Measurements from ENCODE around the gene DBX2. TPM values are rescaled to one million over a fixed set of nuclear protein-coding genes. Genes with fewer than 3 reads are reported as not detected.
"Not testable (repeated sequence)": the region's sequence is repeated elsewhere in the genome, so short reads cannot be mapped to it uniquely, and the experiment has no call there.

DBX2 gene
- total RNA-seq = under 0.01 TPM

- peak within 1 kb of the TSS; percentile 18 for H3K27ac ChIP-seq (ENCODE audit: low read depth, low read length)
- H3K9me3 ChIP-seq (ENCODE audit: control insufficient read depth in 3 of 3, low read length in 3 of 3) = no peaks in the 10 kb centered on the region
- peaks cover 10 to 17% (median 16%) of the 10 kb centered on the region in 3 donors for H3K27me3 ChIP-seq (ENCODE audit: control insufficient read depth in 3 of 3, insufficient read depth in 3 of 3, low read length in 3 of 3)
- peak within 1 kb of the TSS in 1 of 3 donors; percentile 46 for H3K9ac ChIP-seq (ENCODE audit: low read depth in 1 of 3, low read length in 3 of 3)
- H3K4me1 ChIP-seq (ENCODE audit: control insufficient read depth in 3 of 3, insufficient read depth in 3 of 3, low read length in 3 of 3) = peaks cover 0 to 3% (median 0%) of the 10 kb centered on the region in 3 donors
- peak within 1 kb of the TSS; percentile 57 to 64 (median 63) for H3K4me3 ChIP-seq (ENCODE audit: low read length in 3 of 3)
- no peaks in the 10 kb centered on the region for H3K36me3 ChIP-seq (ENCODE audit: control insufficient read depth in 3 of 3, insufficient read depth in 3 of 3, low read length in 3 of 3)
These were observed at the start of gene DBX2 for GRCh38 chr12:45050751-45051571. DBX2 (minus strand) TSS chr12:45051099; CDS start chr12:45050927, 172 bp downstream.

GRCh38 chr12:45098766-45099165 is 47.9 kb upstream of the DBX2 start:
- Histone ChIP-seq H3K4me1 (ENCODE audit: control insufficient read depth in 3 of 3, insufficient read depth in 3 of 3, low read length in 3 of 3) (no peaks in the 10 kb centered on the region), H3K4me3 (ENCODE audit: low read length in 3 of 3) (no peak overlapping the region), H3K9ac (ENCODE audit: low read depth in 1 of 3, low read length in 3 of 3) (no peak overlapping the region), H3K9me3 (ENCODE audit: control insufficient read depth in 3 of 3, low read length in 3 of 3) (no peaks in the 10 kb centered on the region), H3K27ac (ENCODE audit: low read depth, low read length) (no peak overlapping the region), H3K27me3 (ENCODE audit: control insufficient read depth in 3 of 3, insufficient read depth in 3 of 3, low read length in 3 of 3) (no peaks in the 10 kb centered on the region), H3K36me3 (ENCODE audit: control insufficient read depth in 3 of 3, insufficient read depth in 3 of 3, low read length in 3 of 3) (no peaks in the 10 kb centered on the region)

GRCh38 chr12:45095417-45095816 is 44.5 kb upstream of the DBX2 start:
- H3K9me3 ChIP-seq (ENCODE audit: control insufficient read depth in 3 of 3, low read length in 3 of 3); H3K36me3 ChIP-seq (ENCODE audit: control insufficient read depth in 3 of 3, insufficient read depth in 3 of 3, low read length in 3 of 3): not testable (repeated sequence)

GRCh38 chr12:45093051-45093450 is 42.2 kb upstream of the DBX2 start:
- no peak overlapping the region for H3K27ac ChIP-seq (ENCODE audit: low read depth, low read length)
- no peaks in the 10 kb centered on the region for H3K4me1 ChIP-seq (ENCODE audit: control insufficient read depth in 3 of 3, insufficient read depth in 3 of 3, low read length in 3 of 3)
- H3K36me3 ChIP-seq (ENCODE audit: control insufficient read depth in 3 of 3, insufficient read depth in 3 of 3, low read length in 3 of 3) = no peaks in the 10 kb centered on the region
- H3K9me3 ChIP-seq (ENCODE audit: control insufficient read depth in 3 of 3, low read length in 3 of 3) = no peaks in the 10 kb centered on the region
- H3K4me3 ChIP-seq (ENCODE audit: low read length in 3 of 3) = no peak overlapping the region
- H3K9ac ChIP-seq (ENCODE audit: low read depth in 1 of 3, low read length in 3 of 3) = no peak overlapping the region
- H3K27me3 ChIP-seq (ENCODE audit: control insufficient read depth in 3 of 3, insufficient read depth in 3 of 3, low read length in 3 of 3) = no peaks in the 10 kb centered on the region

More at GRCh38 chr12:45095417-45095816, 44.5 kb upstream of the DBX2 start:
- not testable (repeated sequence) for H3K27ac ChIP-seq (ENCODE audit: low read depth, low read length); H3K27me3 ChIP-seq (ENCODE audit: control insufficient read depth in 3 of 3, insufficient read depth in 3 of 3, low read length in 3 of 3); H3K4me3 ChIP-seq (ENCODE audit: low read length in 3 of 3); H3K9ac ChIP-seq (ENCODE audit: low read depth in 1 of 3, low read length in 3 of 3); H3K4me1 ChIP-seq (ENCODE audit: control insufficient read depth in 3 of 3, insufficient read depth in 3 of 3, low read length in 3 of 3)

GRCh38 chr12:45089411-45090075 is 38.6 kb upstream of the DBX2 start:
- Histone ChIP-seq H3K27me3 (ENCODE audit: control insufficient read depth in 3 of 3, insufficient read depth in 3 of 3, low read length in 3 of 3) (no peaks in the 10 kb centered on the region), H3K27ac (ENCODE audit: low read depth, low read length) (no peak overlapping the region), H3K9me3 (ENCODE audit: control insufficient read depth in 3 of 3, low read length in 3 of 3) (no peaks in the 10 kb centered on the region)

GRCh38 chr12:45088608-45089007 is 37.7 kb upstream of the DBX2 start:
- no peaks in the 10 kb centered on the region for H3K4me1 ChIP-seq (ENCODE audit: control insufficient read depth in 3 of 3, insufficient read depth in 3 of 3, low read length in 3 of 3)
- no peaks in the 10 kb centered on the region for H3K9me3 ChIP-seq (ENCODE audit: control insufficient read depth in 3 of 3, low read length in 3 of 3)
- no peak overlapping the region for H3K9ac ChIP-seq (ENCODE audit: low read depth in 1 of 3, low read length in 3 of 3)
- H3K36me3 ChIP-seq (ENCODE audit: control insufficient read depth in 3 of 3, insufficient read depth in 3 of 3, low read length in 3 of 3) = no peaks in the 10 kb centered on the region
- no peak overlapping the region for H3K27ac ChIP-seq (ENCODE audit: low read depth, low read length)
- H3K4me3 ChIP-seq (ENCODE audit: low read length in 3 of 3) = no peak overlapping the region
- H3K27me3 ChIP-seq (ENCODE audit: control insufficient read depth in 3 of 3, insufficient read depth in 3 of 3, low read length in 3 of 3) = no peaks in the 10 kb centered on the region

More at GRCh38 chr12:45089411-45090075, 38.6 kb upstream of the DBX2 start:
- Histone ChIP-seq H3K9ac (ENCODE audit: low read depth in 1 of 3, low read length in 3 of 3) (no peak overlapping the region), H3K4me1 (ENCODE audit: control insufficient read depth in 3 of 3, insufficient read depth in 3 of 3, low read length in 3 of 3) (no peaks in the 10 kb centered on the region), H3K36me3 (ENCODE audit: control insufficient read depth in 3 of 3, insufficient read depth in 3 of 3, low read length in 3 of 3) (no peaks in the 10 kb centered on the region), H3K4me3 (ENCODE audit: low read length in 3 of 3) (no peak overlapping the region)

GRCh38 chr12:45084248-45084647 is 33.3 kb upstream of the DBX2 start:
- H3K4me3 ChIP-seq (ENCODE audit: low read length in 3 of 3); H3K36me3 ChIP-seq (ENCODE audit: control insufficient read depth in 3 of 3, insufficient read depth in 3 of 3, low read length in 3 of 3); H3K9me3 ChIP-seq (ENCODE audit: control insufficient read depth in 3 of 3, low read length in 3 of 3); H3K9ac ChIP-seq (ENCODE audit: low read depth in 1 of 3, low read length in 3 of 3); H3K27me3 ChIP-seq (ENCODE audit: control insufficient read depth in 3 of 3, insufficient read depth in 3 of 3, low read length in 3 of 3); H3K27ac ChIP-seq (ENCODE audit: low read depth, low read length); H3K4me1 ChIP-seq (ENCODE audit: control insufficient read depth in 3 of 3, insufficient read depth in 3 of 3, low read length in 3 of 3): not testable (repeated sequence)

- Histone ChIP-seq H3K9ac (ENCODE audit: low read depth in 1 of 3, low read length in 3 of 3) (no peak overlapping the region), H3K4me1 (ENCODE audit: control insufficient read depth in 3 of 3, insufficient read depth in 3 of 3, low read length in 3 of 3) (peaks cover 0 to 2% (median 0%) of the 10 kb centered on the region in 3 donors), H3K27ac (ENCODE audit: low read depth, low read length) (no peak overlapping the region)
These were observed 26.4 kb upstream of the DBX2 start for GRCh38 chr12:45077251-45077650.

GRCh38 chr12:45076417-45077026 is 25.6 kb upstream of the DBX2 start:
- Histone ChIP-seq H3K9ac (ENCODE audit: low read depth in 1 of 3, low read length in 3 of 3) (no peak overlapping the region), H3K9me3 (ENCODE audit: control insufficient read depth in 3 of 3, low read length in 3 of 3) (no peaks in the 10 kb centered on the region), H3K27me3 (ENCODE audit: control insufficient read depth in 3 of 3, insufficient read depth in 3 of 3, low read length in 3 of 3) (no peaks in the 10 kb centered on the region), H3K4me3 (ENCODE audit: low read length in 3 of 3) (no peak overlapping the region), H3K27ac (ENCODE audit: low read depth, low read length) (no peak overlapping the region), H3K36me3 (ENCODE audit: control insufficient read depth in 3 of 3, insufficient read depth in 3 of 3, low read length in 3 of 3) (no peaks in the 10 kb centered on the region), H3K4me1 (ENCODE audit: control insufficient read depth in 3 of 3, insufficient read depth in 3 of 3, low read length in 3 of 3) (peaks cover 0 to 2% (median 0%) of the 10 kb centered on the region in 3 donors)

More at GRCh38 chr12:45077251-45077650, 26.4 kb upstream of the DBX2 start:
- Histone ChIP-seq H3K27me3 (ENCODE audit: control insufficient read depth in 3 of 3, insufficient read depth in 3 of 3, low read length in 3 of 3) (no peaks in the 10 kb centered on the region), H3K36me3 (ENCODE audit: control insufficient read depth in 3 of 3, insufficient read depth in 3 of 3, low read length in 3 of 3) (no peaks in the 10 kb centered on the region), H3K9me3 (ENCODE audit: control insufficient read depth in 3 of 3, low read length in 3 of 3) (no peaks in the 10 kb centered on the region), H3K4me3 (ENCODE audit: low read length in 3 of 3) (no peak overlapping the region)
